ENCODE data around the gene AGAP1. TPM values are rescaled to one million over a fixed set of nuclear protein-coding genes. Genes with fewer than 3 reads are reported as not detected.

The AGAP1 gene
- total RNA-seq, 4 donors from 2014 or later = 13.7 to 18.5 (median 17.1) TPM

DNA sequence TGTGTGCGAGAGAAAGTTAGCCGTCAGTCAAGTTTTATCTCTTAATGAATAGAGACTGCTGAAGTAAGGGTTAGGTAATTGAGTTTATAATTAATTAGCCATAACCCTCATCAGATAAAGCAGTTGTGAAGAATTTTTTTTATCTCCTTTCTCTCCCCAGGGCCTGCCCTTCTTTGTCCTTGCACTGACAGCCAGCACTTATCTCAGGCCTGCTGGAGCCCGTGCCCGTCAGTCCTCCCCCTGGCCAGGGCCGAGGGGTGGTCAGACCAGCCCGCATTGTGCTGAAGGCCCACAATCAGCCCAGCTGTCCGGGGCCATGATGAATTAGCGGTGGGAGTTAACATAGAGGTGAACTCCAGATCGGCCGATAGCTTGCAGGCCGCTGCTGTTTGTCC, 358.7 kb downstream of the AGAP1 start:
- no peak overlapping the region for H3K4me3 ChIP-seq (ENCODE audit: low read depth, poor library complexity, severe bottlenecking)
- 74 to 85% methylated on average over 11 of the region's 11 CpGs for WGBS, 2 donors
- DNase-seq (ENCODE audit: low spot score in 2 of 2) = peak in 1 of 2 donors; percentile 48
- intact Hi-C loops (cut with DNase I; ENCODE audit: low total_unique reads) = no loop called here
- TF ChIP-seq POLR2A (IDR thresholded peaks at IDR 0.05) = no peak
- TF ChIP-seq, protein P1, sequence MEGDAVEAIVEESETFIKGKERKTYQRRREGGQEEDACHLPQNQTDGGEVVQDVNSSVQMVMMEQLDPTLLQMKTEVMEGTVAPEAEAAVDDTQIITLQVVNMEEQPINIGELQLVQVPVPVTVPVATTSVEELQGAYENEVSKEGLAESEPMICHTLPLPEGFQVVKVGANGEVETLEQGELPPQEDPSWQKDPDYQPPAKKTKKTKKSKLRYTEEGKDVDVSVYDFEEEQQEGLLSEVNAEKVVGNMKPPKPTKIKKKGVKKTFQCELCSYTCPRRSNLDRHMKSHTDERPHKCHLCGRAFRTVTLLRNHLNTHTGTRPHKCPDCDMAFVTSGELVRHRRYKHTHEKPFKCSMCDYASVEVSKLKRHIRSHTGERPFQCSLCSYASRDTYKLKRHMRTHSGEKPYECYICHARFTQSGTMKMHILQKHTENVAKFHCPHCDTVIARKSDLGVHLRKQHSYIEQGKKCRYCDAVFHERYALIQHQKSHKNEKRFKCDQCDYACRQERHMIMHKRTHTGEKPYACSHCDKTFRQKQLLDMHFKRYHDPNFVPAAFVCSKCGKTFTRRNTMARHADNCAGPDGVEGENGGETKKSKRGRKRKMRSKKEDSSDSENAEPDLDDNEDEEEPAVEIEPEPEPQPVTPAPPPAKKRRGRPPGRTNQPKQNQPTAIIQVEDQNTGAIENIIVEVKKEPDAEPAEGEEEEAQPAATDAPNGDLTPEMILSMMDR (IDR thresholded peaks at IDR 0.05) = no peak

DNA sequence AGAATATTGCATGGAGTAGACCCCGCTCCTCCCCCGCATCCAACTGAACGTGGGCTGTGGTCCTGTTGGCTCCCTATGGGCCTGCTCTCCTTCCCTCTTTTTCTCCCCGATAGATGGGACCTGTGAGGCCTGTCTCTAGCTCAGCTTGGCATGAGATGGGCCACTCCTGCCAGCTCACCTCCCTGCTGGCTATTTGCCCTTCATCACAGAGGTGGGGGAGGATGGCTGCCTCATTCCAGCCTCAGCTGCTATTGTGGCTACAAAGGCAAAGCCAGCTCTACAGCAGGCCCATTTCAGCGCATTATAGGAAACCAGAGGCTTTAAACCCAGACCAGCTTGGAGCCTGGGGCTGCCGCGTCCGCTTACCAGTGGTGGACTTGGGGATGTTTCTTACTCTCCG, 360.4 kb downstream of the AGAP1 start:
- TF ChIP-seq, protein P1 (IDR thresholded peaks at IDR 0.05) = no peak
- TF ChIP-seq POLR2A (IDR thresholded peaks at IDR 0.05) = no peak
- DNase-seq (ENCODE audit: low spot score in 2 of 2) = peak in 1 of 2 donors; percentile 77
- 84 to 98% methylated on average over 8 to 9 of the region's 9 CpGs for WGBS, 2 donors
- intact Hi-C loops (cut with DNase I; ENCODE audit: low total_unique reads) = no loop called here
- no peak overlapping the region for H3K4me3 ChIP-seq (ENCODE audit: low read depth, poor library complexity, severe bottlenecking)

DNA sequence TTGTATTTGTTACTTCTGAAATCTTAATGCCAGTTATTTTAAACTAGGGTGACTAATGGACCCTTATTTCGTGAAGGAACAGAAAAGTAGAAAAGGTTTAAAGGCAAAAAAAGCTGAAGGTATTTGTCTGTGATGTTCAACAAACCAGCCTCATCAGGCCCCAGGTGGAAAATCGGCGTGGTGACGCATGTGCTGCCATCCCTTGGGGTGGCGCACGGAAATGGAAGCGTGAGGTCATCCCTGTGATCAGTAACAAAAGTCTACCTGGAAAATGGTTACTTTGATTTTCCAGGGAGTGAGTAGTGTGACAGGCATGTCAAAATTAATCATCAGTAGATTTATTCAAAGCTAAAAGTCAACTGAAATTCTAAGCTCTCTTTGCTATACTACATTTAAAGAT, 361.2 kb downstream of the AGAP1 start:
- peak in 1 of 2 donors; percentile 56 for DNase-seq (ENCODE audit: low spot score in 2 of 2)
- 91 to 93% methylated on average over 7 of the region's 7 CpGs for WGBS, 2 donors
- no peak for TF ChIP-seq POLR2A (IDR thresholded peaks at IDR 0.05)
- TF ChIP-seq, protein P1 (IDR thresholded peaks at IDR 0.05) = no peak
- intact Hi-C loops (cut with DNase I; ENCODE audit: low total_unique reads) = no loop called here
- H3K4me3 ChIP-seq (ENCODE audit: low read depth, poor library complexity, severe bottlenecking) = no peak overlapping the region

DNA sequence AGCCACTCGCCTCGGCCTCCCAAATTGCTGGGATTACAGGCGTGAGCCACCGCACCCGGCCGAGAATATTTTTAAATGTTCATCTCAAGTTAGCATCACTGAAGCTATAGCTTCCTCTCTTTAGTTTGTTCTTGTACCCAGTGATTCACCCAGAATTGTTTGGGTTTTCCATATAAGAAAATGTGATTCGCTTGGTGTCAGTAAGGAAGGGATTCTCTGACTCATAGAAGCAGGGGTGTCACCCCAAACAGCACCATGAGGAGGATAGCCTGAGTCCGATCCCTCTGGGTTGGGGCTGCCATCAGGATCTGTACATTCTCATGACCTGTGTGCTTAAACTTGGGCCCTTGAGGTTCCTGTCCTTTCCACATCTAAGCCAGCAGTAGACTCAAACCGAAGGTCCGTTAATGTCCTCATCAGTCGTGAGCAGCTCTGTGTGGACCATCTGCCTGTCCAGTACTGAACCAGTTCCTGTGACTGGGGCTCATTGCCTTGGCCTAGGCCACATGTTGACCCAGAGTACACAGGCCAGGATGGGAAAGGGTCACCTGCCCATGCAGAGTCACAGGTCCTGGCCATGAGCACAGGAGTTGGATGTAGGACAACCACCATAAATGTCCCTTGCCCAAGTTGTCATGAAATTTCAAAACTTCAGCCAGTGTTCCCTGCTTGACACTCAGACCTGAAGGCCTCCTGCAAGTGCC, 362.5 kb downstream of the AGAP1 start:
- H3K4me3 ChIP-seq (ENCODE audit: low read depth, poor library complexity, severe bottlenecking) = no peak overlapping the region
- intact Hi-C loops (cut with DNase I; ENCODE audit: low total_unique reads) = no loop called here
- DNase-seq (ENCODE audit: low spot score in 2 of 2) = no peak
- TF ChIP-seq, protein P1 (IDR thresholded peaks at IDR 0.05) = no peak
- no peak for TF ChIP-seq POLR2A (IDR thresholded peaks at IDR 0.05)
- WGBS, 2 donors = 95 to 97% methylated on average over 9 to 11 of the region's 11 CpGs

DNA sequence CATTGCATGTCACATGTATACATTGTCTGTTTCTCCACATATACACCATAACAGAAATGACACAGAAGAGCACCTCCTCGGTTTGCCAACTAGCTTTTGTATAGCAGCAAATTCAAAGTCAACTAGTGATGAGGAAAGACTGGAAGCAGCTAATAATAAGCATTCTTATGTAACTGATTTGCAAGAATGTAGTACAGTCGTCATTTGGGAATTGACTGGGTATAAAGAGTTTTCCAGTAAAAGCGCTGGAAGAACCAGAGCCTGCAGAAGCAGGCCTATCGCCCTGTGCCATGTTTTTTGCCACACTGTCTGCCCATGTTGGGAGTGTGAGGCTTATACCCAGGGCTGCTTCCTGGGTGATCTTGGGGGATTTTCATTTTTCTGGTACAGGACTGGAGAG, 363.8 kb downstream of the AGAP1 start:
- intact Hi-C loops (cut with DNase I; ENCODE audit: low total_unique reads) = no loop called here
- DNase-seq (ENCODE audit: low spot score in 2 of 2) = no peak
- WGBS, 2 donors = 77 to 81% methylated on average over 4 of the region's 4 CpGs
- TF ChIP-seq, protein P1 (IDR thresholded peaks at IDR 0.05) = no peak
- TF ChIP-seq POLR2A (IDR thresholded peaks at IDR 0.05) = no peak
- H3K4me3 ChIP-seq (ENCODE audit: low read depth, poor library complexity, severe bottlenecking) = no peak overlapping the region

DNA sequence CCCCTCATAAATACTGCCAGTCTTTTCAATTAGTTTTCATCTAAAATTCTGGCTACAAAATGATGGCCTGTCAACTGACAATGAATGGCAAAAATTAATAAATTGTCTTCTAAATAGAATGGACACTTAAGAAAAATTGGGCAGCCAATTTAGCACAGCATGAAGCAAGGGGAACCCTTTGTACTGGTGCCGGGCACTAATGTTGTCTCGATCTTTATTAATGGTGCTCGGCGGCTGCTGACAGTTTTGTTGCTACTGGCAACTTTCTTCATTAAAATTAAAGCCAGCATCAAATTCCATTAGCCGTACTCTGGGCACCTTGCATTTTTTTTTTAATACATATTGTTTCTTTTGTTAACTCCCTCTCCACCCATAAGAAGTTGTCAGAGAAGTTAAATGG, 365.0 kb downstream of the AGAP1 start:
- intact Hi-C loops (cut with DNase I; ENCODE audit: low total_unique reads) = no loop called here
- WGBS, 2 donors = 74 to 84% methylated on average over 5 of the region's 5 CpGs
- TF ChIP-seq, protein P1 (IDR thresholded peaks at IDR 0.05) = no peak

More for the DNA sequence above, 365.0 kb downstream of the AGAP1 start:
- no peak for DNase-seq (ENCODE audit: low spot score in 2 of 2)
- no peak overlapping the region for H3K4me3 ChIP-seq (ENCODE audit: low read depth, poor library complexity, severe bottlenecking)
